ENCODE data around the gene ACADVL. TPM values are rescaled to one million over a fixed set of nuclear protein-coding genes. Genes with fewer than 3 reads are reported as not detected.

The ACADVL gene
- total RNA-seq, 1 experiment from 2014 or later: 349 TPM

GRCh38 chr17:7191571-7192270 lies 28.0 kb upstream of the ACADVL start:
- DNase-seq (ENCODE audit: low spot score): no peak

GRCh38 chr17:7192271-7192937 lies 27.3 kb upstream of the ACADVL start:
- no peak for DNase-seq (ENCODE audit: low spot score)

GRCh38 chr17:7195971-7196370 lies 23.8 kb upstream of the ACADVL start:
- DNase-seq (ENCODE audit: low spot score): no peak

GRCh38 chr17:7196651-7197401 lies 22.9 kb upstream of the ACADVL start:
- DNase-seq (ENCODE audit: low spot score): no peak

- DNase-seq (ENCODE audit: low spot score): no peak
Measured at GRCh38 chr17:7203391-7203790, 16.3 kb upstream of the ACADVL start.

- no peak for DNase-seq (ENCODE audit: low spot score)
Measured at GRCh38 chr17:7204336-7204735, 15.4 kb upstream of the ACADVL start.

DNA sequence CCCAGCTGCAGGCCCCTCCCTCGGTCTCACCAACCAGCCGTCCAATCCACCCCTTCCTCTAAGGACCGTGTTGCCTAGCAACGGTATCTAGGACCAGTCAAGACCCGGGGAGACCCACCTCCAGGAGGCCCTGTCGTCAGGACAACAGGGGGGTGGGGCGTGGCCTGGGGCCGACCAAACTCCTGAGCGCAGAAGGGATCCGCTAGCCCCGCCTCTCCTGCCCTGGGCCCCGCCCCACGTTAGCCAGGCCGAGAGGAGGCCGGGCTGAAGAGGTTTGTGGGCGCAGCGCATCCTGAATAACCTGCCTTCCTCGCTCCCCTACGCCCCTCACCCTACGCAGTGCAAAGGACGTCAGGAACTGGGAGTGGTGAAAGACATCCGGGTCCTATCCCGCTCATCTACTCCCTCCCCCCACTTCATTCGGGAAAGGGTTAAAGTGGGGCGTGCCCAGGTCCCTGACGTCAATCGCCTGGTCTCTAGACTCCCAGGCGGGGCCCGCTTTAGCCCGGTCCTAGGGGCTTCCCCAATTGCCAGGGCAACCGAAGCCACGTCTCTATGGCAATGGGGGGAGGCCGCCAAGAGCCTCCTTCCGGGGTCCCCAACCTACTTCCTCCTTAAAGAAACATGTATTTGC lies 14.8 kb upstream of the ACADVL start:
- DNase-seq (ENCODE audit: low spot score): no peak

- no peak for DNase-seq (ENCODE audit: low spot score)
Measured at GRCh38 chr17:7205561-7205960, 14.2 kb upstream of the ACADVL start.

- no peak for DNase-seq (ENCODE audit: low spot score)
Measured at GRCh38 chr17:7207120-7208001, 12.4 kb upstream of the ACADVL start.

DNA sequence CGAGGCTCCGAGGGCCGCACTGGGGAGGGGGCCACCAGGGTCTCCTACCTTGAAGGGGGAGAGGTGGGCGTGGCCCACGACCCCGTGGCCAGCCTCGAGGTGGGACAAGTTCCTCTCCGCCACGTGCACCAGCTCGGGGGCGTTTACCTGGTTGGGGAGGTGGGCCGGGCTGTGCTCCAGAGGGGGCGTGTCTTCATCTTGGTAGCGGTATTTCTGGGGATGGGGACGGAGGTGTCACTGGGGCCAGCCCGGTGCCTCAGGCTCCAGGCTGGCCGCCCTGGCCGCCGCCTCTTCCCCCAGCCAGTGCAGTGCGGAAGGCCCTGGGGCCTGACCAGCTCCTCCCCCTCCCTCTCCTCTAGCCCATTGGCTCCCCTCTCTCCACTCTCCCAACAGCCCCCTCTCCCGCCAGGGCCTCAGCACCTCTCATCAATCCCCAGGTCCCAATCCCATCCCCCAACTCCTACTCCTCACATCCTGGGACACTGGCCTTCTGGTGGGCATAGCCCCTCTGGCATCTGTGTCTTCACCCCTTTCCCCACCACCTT lies 11.6 kb upstream of the ACADVL start:
- DNase-seq (ENCODE audit: low spot score): no peak

DNA sequence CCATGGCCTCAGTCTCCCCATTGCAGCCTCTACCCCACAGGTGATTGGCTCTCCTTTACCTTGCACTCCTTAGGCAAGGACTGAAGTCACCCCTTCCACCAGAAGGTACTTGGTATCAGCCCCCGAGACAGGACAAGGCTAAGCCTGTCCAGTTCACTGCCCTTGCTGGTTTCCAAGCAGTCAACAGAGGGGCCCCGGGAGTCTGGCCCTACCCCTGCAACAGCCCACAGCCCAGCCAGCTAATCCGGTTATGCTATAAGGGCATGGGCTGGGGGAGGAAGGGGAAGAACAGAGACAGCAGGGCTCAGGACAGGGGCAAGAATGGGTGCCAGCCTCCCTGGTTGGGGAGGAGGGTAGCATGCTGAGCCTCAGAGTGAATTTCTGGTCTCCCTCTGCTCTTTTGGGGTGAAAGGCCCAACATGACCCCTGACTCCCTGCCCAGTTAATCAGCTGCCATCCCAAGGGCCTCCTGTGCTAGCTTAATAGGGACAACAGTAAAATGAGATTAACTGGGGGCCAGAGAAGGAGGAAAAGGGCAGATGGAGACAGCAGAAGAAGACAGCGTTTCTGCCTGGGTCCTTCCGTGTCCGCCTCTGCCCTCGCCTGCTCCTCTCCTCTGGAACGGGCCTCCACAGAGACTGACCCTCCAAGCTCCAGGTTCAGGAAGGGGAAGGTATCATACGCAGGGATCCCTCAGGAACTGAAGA lies 10.8 kb upstream of the ACADVL start:
- no peak for DNase-seq (ENCODE audit: low spot score)

DNA sequence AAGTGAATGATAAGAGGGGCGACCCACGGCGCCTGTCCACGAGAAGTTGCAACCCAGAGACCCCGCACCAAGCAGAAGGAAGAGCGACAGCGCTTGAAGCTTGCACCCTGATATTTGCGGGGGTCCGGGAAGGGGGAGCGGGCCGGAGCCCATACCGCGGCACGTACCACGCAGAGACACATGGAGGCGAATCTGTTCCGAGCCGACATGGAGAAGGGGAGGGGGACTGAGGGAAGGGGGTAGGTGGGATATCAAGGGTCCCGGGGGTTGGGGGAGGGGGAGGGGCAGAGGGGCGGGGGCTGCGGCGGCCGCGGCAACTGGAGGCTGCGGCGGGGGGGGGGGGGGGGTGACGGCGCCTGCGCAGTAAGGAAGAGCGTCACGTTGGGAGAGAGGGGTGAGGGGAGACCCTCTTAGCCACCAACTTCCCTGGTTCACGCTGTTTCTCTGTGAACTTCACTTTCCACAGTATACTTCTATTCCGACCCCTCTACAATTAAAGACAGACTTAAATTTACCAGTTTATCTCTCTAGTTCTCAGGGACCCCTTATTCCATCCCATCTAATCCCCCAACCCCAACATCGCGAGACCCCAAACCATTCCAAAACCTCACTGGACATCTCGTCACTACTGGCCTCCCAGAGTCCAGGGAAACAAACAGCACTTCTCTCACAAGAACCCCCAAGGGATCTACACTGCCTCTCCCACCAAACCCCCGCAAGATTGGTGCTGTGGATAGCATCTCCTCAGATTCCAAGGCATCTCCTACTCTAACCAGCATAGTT lies 8.1 kb upstream of the ACADVL start:
- DNase-seq (ENCODE audit: low spot score): no peak

GRCh38 chr17:7213895-7214299 lies 5.8 kb upstream of the ACADVL start:
- DNase-seq (ENCODE audit: low spot score): peak; percentile 64

GRCh38 chr17:7214300-7215135 lies 5.2 kb upstream of the ACADVL start:
- DNase-seq (ENCODE audit: low spot score): peak; percentile 97

- no peak for DNase-seq (ENCODE audit: low spot score)
Measured at GRCh38 chr17:7215136-7215638, 4.6 kb upstream of the ACADVL start.

GRCh38 chr17:7215652-7216180 lies 4.0 kb upstream of the ACADVL start:
- no peak for DNase-seq (ENCODE audit: low spot score)

GRCh38 chr17:7216242-7217112 lies 3.3 kb upstream of the ACADVL start:
- no peak for DNase-seq (ENCODE audit: low spot score)

Data from A172 (cell line).